Tibial nerve (tissue), 3 donors: Measurements from ENCODE around the gene CRTC1.

Experiments used
- EP300 ChIP-seq, 2 donors: sonication (generic); formaldehyde crosslinking; IDR thresholded peaks; one replicate each; pipeline ENCODE4 v1.6.1; 2017; ENCODE audit warnings: antibody characterized with exemption in 2 of 2, mild to moderate bottlenecking in 1 of 2
- POLR2A ChIP-seq, 2 donors: fragments of 450-650 bp; IDR thresholded peaks; one replicate each; pipeline ENCODE4 v1.6.1; 2017; ENCODE audit warnings: antibody characterized with exemption in 2 of 2, mild to moderate bottlenecking in 2 of 2, moderate library complexity in 2 of 2

- TF ChIP-seq EP300 (IDR thresholded peaks at IDR 0.05) (no peak), POLR2A (IDR thresholded peaks at IDR 0.05) (peak in 1 of 2 donors; percentile 17)
These were observed 47.1 kb upstream of the CRTC1 start for GRCh38 chr19:18636183-18636968.
